Measurements from ENCODE around the gene SYNJ2.

SYNJ2 gene

GRCh38 chr6:158063736-158064135 is 82.1 kb downstream of the SYNJ2 start:
- DNase-seq, result no peak

- DNase-seq, result no peak
Measured at GRCh38 chr6:158064725-158065251, 83.1 kb downstream of the SYNJ2 start.

GRCh38 chr6:158066136-158066781 is 84.6 kb downstream of the SYNJ2 start:
- no peak for DNase-seq

GRCh38 chr6:158067436-158068015 is 85.9 kb downstream of the SYNJ2 start:
- DNase-seq, result no peak

- DNase-seq, result no peak
Measured at GRCh38 chr6:158068156-158068892, 86.7 kb downstream of the SYNJ2 start.

GRCh38 chr6:158068893-158069799 is 87.5 kb downstream of the SYNJ2 start:
- DNase-seq, result no peak

- no peak for DNase-seq
Measured at GRCh38 chr6:158069800-158070195, 88.1 kb downstream of the SYNJ2 start.

GRCh38 chr6:158070513-158070912 is 88.8 kb downstream of the SYNJ2 start:
- no peak for DNase-seq

- DNase-seq, result no peak
Measured at GRCh38 chr6:158071121-158072082, 89.7 kb downstream of the SYNJ2 start.

- DNase-seq, result peak; percentile 61 to 66
Measured at GRCh38 chr6:158072083-158072721, 90.5 kb downstream of the SYNJ2 start.

- DNase-seq, result no peak
Measured at GRCh38 chr6:158073776-158074175, 92.1 kb downstream of the SYNJ2 start.

GRCh38 chr6:158076548-158076947 is 94.9 kb downstream of the SYNJ2 start:
- DNase-seq, result no peak

GRCh38 chr6:158077676-158078075 is 96.0 kb downstream of the SYNJ2 start:
- DNase-seq, result no peak

GRCh38 chr6:158078320-158078719 is 96.7 kb downstream of the SYNJ2 start:
- DNase-seq, result no peak

GRCh38 chr6:158080849-158081656 is 99.4 kb downstream of the SYNJ2 start:
- no peak for DNase-seq

- peak in 1 of 2 donors; percentile 74 for DNase-seq
Measured at GRCh38 chr6:158081657-158081935, 99.9 kb downstream of the SYNJ2 start.

- DNase-seq, result no peak
Measured at GRCh38 chr6:158083455-158084325, 102.0 kb downstream of the SYNJ2 start.

- no peak for DNase-seq
Measured at GRCh38 chr6:158085261-158086053, 103.8 kb downstream of the SYNJ2 start.

Data from CD4-positive, alpha-beta T cell treated with Interleukin-4 for 1 hour (primary cell).